Hepatocyte (in vitro differentiated cells): ENCODE measurements around the gene RAB3IP. TPM values are rescaled to one million over a fixed set of nuclear protein-coding genes. Genes with fewer than 3 reads are reported as not detected.

Experiments
- DNase-seq: peaks from one replicate; pipeline ENCODE4 v3.0.0-alpha.2; 2016; ENCODE audit warnings: low spot score
- H2AFZ ChIP-seq: fragments of 200-600 bp; sonication (generic); 2 replicates; pipeline ENCODE4 v1.6.0; 2016; ENCODE audit warnings: antibody characterized with exemption, mild to moderate bottlenecking
- H3K27ac ChIP-seq: fragments of 200-600 bp; sonication (generic); 2 replicates; pipeline ENCODE4 v1.5.1; 2016; ENCODE audit warnings: mild to moderate bottlenecking
- H3K27me3 ChIP-seq: fragments of 200-600 bp; sonication (generic); 2 replicates; pipeline ENCODE4 v1.6.1; 2016
- H3K36me3 ChIP-seq: fragments of 200-600 bp; sonication (generic); replicated peaks from 2 replicates; pipeline ENCODE4 v1.5.1; 2016; ENCODE audit warnings: low read depth; ENCODE audit not compliant: insufficient read depth
- H3K4me1 ChIP-seq: fragments of 200-600 bp; sonication (generic); 2 replicates; pipeline ENCODE4 v1.5.1; 2016; ENCODE audit warnings: mild to moderate bottlenecking, moderate library complexity; ENCODE audit not compliant: insufficient read depth
- H3K4me2 ChIP-seq: fragments of 200-600 bp; sonication (generic); 2 replicates; pipeline ENCODE4 v1.6.0; 2016
- H3K4me3 ChIP-seq: fragments of 200-600 bp; sonication (generic); 2 replicates; pipeline ENCODE4 v1.5.1; 2016; ENCODE audit warnings: mild to moderate bottlenecking
- H3K79me2 ChIP-seq: fragments of 200-600 bp; sonication (generic); 2 replicates; pipeline ENCODE4 v1.6.0; 2017; ENCODE audit warnings: mild to moderate bottlenecking
- H3K9me2 ChIP-seq: fragments of 200-600 bp; sonication (generic); replicated peaks from 2 replicates; pipeline ENCODE4 v1.6.0; 2017; ENCODE audit warnings: mild to moderate bottlenecking; ENCODE audit not compliant: insufficient read depth
- H3K9me3 ChIP-seq: fragments of 200-600 bp; sonication (generic); 2 replicates; pipeline ENCODE4 v1.5.1; 2016; ENCODE audit warnings: low read depth, mild to moderate bottlenecking
- H4K20me1 ChIP-seq: fragments of 200-600 bp; sonication (generic); 2 replicates; pipeline ENCODE4 v1.6.0; 2016; ENCODE audit warnings: mild to moderate bottlenecking; ENCODE audit not compliant: insufficient read depth, poor library complexity, severe bottlenecking
- CTCF ChIP-seq: fragments of 200-600 bp; sonication (generic); IDR thresholded peaks from 2 replicates; pipeline ENCODE4 v1.5.1; 2016; ENCODE audit warnings: antibody characterized with exemption, mild to moderate bottlenecking; ENCODE audit not compliant: poor library complexity
- EZH2 ChIP-seq: fragments of 200-600 bp; sonication (generic); IDR thresholded peaks from 2 replicates; pipeline ENCODE4 v1.6.1; 2016; ENCODE audit warnings: antibody characterized with exemption, mild to moderate bottlenecking, borderline replicate concordance
- EZH2phosphoT487 ChIP-seq: fragments of 200-600 bp; sonication (generic); IDR thresholded peaks from one replicate; pipeline ENCODE4 v1.6.1; 2018; ENCODE audit warnings: antibody characterized with exemption, mild to moderate bottlenecking, low read depth, moderate library complexity; ENCODE audit not compliant: unreplicated experiment, severe bottlenecking
- WGBS: methylation state at CpG from one replicate; pipeline ENCODE4 v1.1.6; 2016; ENCODE audit warnings: low lambda C conversion rate; ENCODE audit errors: missing lambda C conversion rate; 5-methylcytosine and 5-hydroxymethylcytosine counted together
- polyA plus RNA-seq: library from polyadenylated mRNA; unstranded; fragments of >200 nt; fragmentation: Nextera tagmentation; extraction: Ambion mirVana; gene quantifications from 2 replicates; pipeline ENCODE4 v1.2.1, GENCODE V29; 2016
- total RNA-seq: library from RNA; depleted of rRNA; stranded (reverse); fragments of >200 nt; gene quantifications from 2 replicates; pipeline ENCODE4 v1.2.3, GENCODE V29; 2014

RAB3IP gene
- total and polyA plus RNA-seq, 2 experiments from 2014 or later = 34.2 to 41.3 TPM

GRCh38 chr12:69824028-69824427 is 85.4 kb downstream of the RAB3IP start:
- Histone ChIP-seq H4K20me1 (no peaks in the 10 kb centered on the region), H3K36me3 (no peaks in the 10 kb centered on the region), H3K4me3 (no peak overlapping the region), H3K9me3 (no peaks in the 10 kb centered on the region), H3K4me2 (no peak overlapping the region), H3K79me2 (no peaks in the 10 kb centered on the region), H3K4me1 (no peaks in the 10 kb centered on the region), H2AFZ (no peak overlapping the region), H3K27ac (no peak overlapping the region), H3K27me3 (no peaks in the 10 kb centered on the region), H3K9me2 (no peaks in the 10 kb centered on the region)
- DNase-seq = no peak
- TF ChIP-seq CTCF (no peak), EZH2phosphoT487 (no peak), EZH2 (no peak)

GRCh38 chr12:69824966-69825560 is 86.4 kb downstream of the RAB3IP start, which contains the start of gene MYRFL:
Gene MYRFL (plus strand): TSS chr12:69825227. CDS start chr12:69825518, 291 bp downstream.
- 73% methylated on average over 5 of the region's 5 CpGs for WGBS

GRCh38 chr12:69828897-69829296 is 90.2 kb downstream of the RAB3IP start:
- no peak overlapping the region for H3K27ac ChIP-seq
- WGBS = 78% methylated on average over 5 of the region's 5 CpGs
- no peak overlapping the region for H3K4me3 ChIP-seq
- no peaks in the 10 kb centered on the region for H3K36me3 ChIP-seq
- no peaks in the 10 kb centered on the region for H3K9me3 ChIP-seq
- TF ChIP-seq EZH2phosphoT487 (no peak), EZH2 (no peak), CTCF (no peak)
- H3K27me3 ChIP-seq = no peaks in the 10 kb centered on the region
- no peak for DNase-seq
- no peaks in the 10 kb centered on the region for H3K79me2 ChIP-seq
- H3K4me1 ChIP-seq = no peaks in the 10 kb centered on the region
- no peaks in the 10 kb centered on the region for H3K9me2 ChIP-seq
- no peaks in the 10 kb centered on the region for H4K20me1 ChIP-seq
- H2AFZ ChIP-seq = no peak overlapping the region
- no peak overlapping the region for H3K4me2 ChIP-seq

More at GRCh38 chr12:69824966-69825560, 86.4 kb downstream of the RAB3IP start, which contains the start of gene MYRFL:
- Histone ChIP-seq H3K27ac (peak within 1 kb of the TSS; percentile 32), H3K9me3 (no peaks in the 10 kb centered on the region), H3K9me2 (no peaks in the 10 kb centered on the region), H3K36me3 (no peaks in the 10 kb centered on the region), H2AFZ (no peak within 1 kb of the TSS), H3K27me3 (no peaks in the 10 kb centered on the region), H3K4me3 (no peak within 1 kb of the TSS), H4K20me1 (no peaks in the 10 kb centered on the region), H3K4me2 (peak within 1 kb of the TSS; percentile 33), H3K4me1 (no peaks in the 10 kb centered on the region), H3K79me2 (no peaks in the 10 kb centered on the region)
- TF ChIP-seq EZH2phosphoT487 = no peak
- no peak for TF ChIP-seq CTCF
- no peak for TF ChIP-seq EZH2
- DNase-seq = no peak

- Histone ChIP-seq H4K20me1 (no peaks in the 10 kb centered on the region), H3K4me1 (peaks cover 18% of the 10 kb centered on the region), H3K36me3 (no peaks in the 10 kb centered on the region), H3K27me3 (no peaks in the 10 kb centered on the region), H3K9me3 (no peaks in the 10 kb centered on the region), H3K9me2 (no peaks in the 10 kb centered on the region), H3K27ac (peak overlapping the region; percentile 54), H3K79me2 (no peaks in the 10 kb centered on the region), H3K4me2 (peak overlapping the region; percentile 30), H3K4me3 (no peak overlapping the region), H2AFZ (no peak overlapping the region)
- DNase-seq = no peak
- WGBS = 79% methylated on average over 2 of the region's 2 CpGs
- TF ChIP-seq CTCF = no peak
- TF ChIP-seq EZH2phosphoT487 = no peak
- no peak for TF ChIP-seq EZH2
Measured at GRCh38 chr12:69833696-69834095, 95.0 kb downstream of the RAB3IP start.
